ENCODE data around the gene SORBS1.

The SORBS1 gene

DNA sequence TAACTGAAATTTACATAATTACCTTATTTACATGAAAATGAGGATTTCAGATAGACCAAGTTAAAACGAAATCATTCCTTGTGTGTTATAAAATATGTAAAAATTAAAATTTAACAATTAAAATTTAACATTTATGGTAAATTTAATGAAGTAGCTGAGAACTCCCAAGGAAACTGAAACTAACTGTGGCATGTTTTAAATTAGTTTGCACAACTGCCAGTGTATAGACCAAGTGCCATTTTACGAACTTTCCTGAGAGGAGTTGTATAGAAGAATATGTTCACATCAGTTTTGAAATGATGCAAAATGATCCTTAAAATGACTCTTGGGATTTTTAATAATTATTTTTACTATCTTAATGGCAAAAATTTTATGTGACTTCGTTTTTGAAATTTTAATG, 293.9 kb downstream of the SORBS1 start:
- TF ChIP-seq RAD21 (IDR thresholded peaks at IDR 0.05; ENCODE audit: low read depth) = no peak
- no peak for TF ChIP-seq EP300 (IDR thresholded peaks at IDR 0.05; ENCODE audit: borderline replicate concordance)
- no peak for TF ChIP-seq TCF12 (IDR thresholded peaks at IDR 0.05; ENCODE audit: low read depth)
- no peak for TF ChIP-seq FOXM1 (IDR thresholded peaks at IDR 0.05; ENCODE audit: borderline replicate concordance, low read depth)
- no peak for TF ChIP-seq ZBTB7A (IDR thresholded peaks at IDR 0.05; ENCODE audit: low read depth)
- no peak for TF ChIP-seq CEBPB (IDR thresholded peaks at IDR 0.05)
- TF ChIP-seq CREB1 (IDR thresholded peaks at IDR 0.05; ENCODE audit: low read depth) = no peak
- no peak for TF ChIP-seq YY1 (IDR thresholded peaks at IDR 0.05; ENCODE audit: low read depth)
- no peak for TF ChIP-seq TAF1 (IDR thresholded peaks at IDR 0.05; ENCODE audit: low read depth)

DNA sequence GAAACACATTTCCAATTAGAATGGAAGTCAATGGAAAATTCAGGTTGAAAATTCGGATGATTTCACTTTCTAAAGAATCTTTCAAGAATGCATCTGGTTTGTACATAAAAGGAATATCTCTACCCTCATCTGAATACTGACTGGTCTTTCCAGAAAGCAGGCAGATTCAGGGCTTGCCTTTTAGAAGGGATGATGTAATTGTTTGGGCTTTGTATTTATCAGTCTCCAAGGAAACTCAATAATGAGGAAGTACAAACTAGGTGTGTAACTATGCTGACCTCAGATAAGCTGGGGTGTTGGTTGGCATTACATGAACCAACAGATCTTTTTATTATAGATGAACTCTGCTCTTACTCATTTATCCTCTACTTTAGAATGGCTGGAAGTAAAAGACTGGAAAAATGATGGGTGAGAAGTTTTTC, 294.5 kb downstream of the SORBS1 start:
- TF ChIP-seq CEBPB (IDR thresholded peaks at IDR 0.05) = 0 out of 2 replicates have a peak, but pooled peaks have one; percentile 18
- no peak for TF ChIP-seq EP300 (IDR thresholded peaks at IDR 0.05; ENCODE audit: borderline replicate concordance)
- TF ChIP-seq NFIC (IDR thresholded peaks at IDR 0.05) = 0 out of 2 replicates have a peak, but pooled peaks have one; percentile 7

DNA sequence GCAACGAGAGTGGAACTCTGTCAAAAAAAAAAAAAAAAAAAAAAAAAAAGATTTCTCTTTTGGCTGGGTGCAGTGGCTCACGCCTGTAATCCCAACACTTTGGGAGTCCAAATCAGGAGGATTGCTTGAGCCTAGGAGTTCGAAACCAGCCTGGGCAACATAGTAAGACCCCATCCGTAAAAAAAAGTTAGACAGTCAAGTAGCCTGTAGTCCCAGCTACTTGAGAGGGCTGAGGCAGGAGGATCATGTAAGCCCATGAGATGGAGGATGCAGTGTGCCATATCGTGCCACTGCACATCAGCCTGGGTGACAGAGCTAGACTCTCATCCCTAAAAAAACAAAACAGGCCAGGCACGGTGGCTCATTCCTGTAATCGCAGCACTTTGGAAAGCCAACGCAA, 295.6 kb downstream of the SORBS1 start:
- TF ChIP-seq EGR1 (IDR thresholded peaks at IDR 0.05) = no peak
- TF ChIP-seq TCF12 (IDR thresholded peaks at IDR 0.05; ENCODE audit: low read depth) = no peak
- no peak for TF ChIP-seq TAF1 (IDR thresholded peaks at IDR 0.05; ENCODE audit: low read depth)
- TF ChIP-seq, protein P1, sequence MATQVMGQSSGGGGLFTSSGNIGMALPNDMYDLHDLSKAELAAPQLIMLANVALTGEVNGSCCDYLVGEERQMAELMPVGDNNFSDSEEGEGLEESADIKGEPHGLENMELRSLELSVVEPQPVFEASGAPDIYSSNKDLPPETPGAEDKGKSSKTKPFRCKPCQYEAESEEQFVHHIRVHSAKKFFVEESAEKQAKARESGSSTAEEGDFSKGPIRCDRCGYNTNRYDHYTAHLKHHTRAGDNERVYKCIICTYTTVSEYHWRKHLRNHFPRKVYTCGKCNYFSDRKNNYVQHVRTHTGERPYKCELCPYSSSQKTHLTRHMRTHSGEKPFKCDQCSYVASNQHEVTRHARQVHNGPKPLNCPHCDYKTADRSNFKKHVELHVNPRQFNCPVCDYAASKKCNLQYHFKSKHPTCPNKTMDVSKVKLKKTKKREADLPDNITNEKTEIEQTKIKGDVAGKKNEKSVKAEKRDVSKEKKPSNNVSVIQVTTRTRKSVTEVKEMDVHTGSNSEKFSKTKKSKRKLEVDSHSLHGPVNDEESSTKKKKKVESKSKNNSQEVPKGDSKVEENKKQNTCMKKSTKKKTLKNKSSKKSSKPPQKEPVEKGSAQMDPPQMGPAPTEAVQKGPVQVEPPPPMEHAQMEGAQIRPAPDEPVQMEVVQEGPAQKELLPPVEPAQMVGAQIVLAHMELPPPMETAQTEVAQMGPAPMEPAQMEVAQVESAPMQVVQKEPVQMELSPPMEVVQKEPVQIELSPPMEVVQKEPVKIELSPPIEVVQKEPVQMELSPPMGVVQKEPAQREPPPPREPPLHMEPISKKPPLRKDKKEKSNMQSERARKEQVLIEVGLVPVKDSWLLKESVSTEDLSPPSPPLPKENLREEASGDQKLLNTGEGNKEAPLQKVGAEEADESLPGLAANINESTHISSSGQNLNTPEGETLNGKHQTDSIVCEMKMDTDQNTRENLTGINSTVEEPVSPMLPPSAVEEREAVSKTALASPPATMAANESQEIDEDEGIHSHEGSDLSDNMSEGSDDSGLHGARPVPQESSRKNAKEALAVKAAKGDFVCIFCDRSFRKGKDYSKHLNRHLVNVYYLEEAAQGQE (IDR thresholded peaks at IDR 0.05; ENCODE audit: low read depth) = no peak
- no peak for TF ChIP-seq CREB1 (IDR thresholded peaks at IDR 0.05; ENCODE audit: low read depth)
- TF ChIP-seq EP300 (IDR thresholded peaks at IDR 0.05; ENCODE audit: borderline replicate concordance) = no peak
- TF ChIP-seq ZBTB7A (IDR thresholded peaks at IDR 0.05; ENCODE audit: low read depth) = no peak
- TF ChIP-seq, protein P2, sequence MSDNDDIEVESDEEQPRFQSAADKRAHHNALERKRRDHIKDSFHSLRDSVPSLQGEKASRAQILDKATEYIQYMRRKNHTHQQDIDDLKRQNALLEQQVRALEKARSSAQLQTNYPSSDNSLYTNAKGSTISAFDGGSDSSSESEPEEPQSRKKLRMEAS (IDR thresholded peaks at IDR 0.05) = no peak
- no peak for TF ChIP-seq NFIC (IDR thresholded peaks at IDR 0.05)
- no peak for TF ChIP-seq RAD21 (IDR thresholded peaks at IDR 0.05; ENCODE audit: low read depth)
- TF ChIP-seq CEBPB (IDR thresholded peaks at IDR 0.05) = no peak
- TF ChIP-seq TEAD4 (IDR thresholded peaks at IDR 0.05) = no peak
- TF ChIP-seq YY1 (IDR thresholded peaks at IDR 0.05; ENCODE audit: low read depth) = no peak
- TF ChIP-seq, protein P3, sequence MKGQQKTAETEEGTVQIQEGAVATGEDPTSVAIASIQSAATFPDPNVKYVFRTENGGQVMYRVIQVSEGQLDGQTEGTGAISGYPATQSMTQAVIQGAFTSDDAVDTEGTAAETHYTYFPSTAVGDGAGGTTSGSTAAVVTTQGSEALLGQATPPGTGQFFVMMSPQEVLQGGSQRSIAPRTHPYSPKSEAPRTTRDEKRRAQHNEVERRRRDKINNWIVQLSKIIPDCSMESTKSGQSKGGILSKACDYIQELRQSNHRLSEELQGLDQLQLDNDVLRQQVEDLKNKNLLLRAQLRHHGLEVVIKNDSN (IDR thresholded peaks at IDR 0.05) = no peak
- TF ChIP-seq FOXM1 (IDR thresholded peaks at IDR 0.05; ENCODE audit: borderline replicate concordance, low read depth) = no peak

DNA sequence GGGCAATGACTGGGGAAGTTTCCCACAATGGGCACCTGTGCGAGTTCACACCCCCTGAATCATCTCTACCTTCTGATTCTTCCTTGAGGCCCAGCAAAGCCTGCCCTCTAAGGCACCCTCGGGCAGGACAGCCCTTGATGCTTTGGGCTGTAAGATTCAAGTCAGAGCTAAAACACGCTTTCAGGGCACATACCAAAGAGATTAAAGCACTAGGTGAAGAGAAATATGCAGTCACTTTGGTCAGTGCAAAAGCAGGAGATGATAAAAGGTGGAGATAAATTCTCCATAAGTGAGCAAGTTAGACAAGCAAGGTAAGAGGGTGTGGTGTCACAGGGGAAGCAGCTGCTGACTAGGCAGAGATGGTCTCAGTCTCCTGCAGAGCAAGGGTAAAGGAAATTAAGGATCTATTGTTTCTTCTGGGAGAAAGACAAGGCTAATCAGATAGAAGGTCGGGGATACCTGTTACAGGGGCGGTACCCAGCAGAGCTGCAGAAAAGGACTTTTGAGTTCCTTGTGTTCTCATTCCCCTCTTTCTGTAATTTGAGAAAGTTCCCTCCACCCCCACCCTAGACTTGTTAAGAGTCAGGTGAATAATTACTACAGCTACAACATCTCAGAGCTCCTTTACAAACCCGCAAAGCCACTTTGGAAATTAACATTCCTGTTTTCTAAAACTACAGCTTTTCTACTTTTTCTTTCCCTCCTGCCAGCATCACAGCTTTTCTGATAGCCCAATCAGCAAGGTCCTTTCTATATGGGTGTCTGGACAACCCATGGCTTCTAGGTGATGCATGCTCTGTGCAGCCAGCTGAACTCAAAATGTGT, 296.7 kb downstream of the SORBS1 start:
- 0 out of 2 replicates have a peak, but pooled peaks have one; percentile 14 for TF ChIP-seq TEAD4 (IDR thresholded peaks at IDR 0.05)
- TF ChIP-seq CEBPB (IDR thresholded peaks at IDR 0.05) = no peak
- TF ChIP-seq, protein P2 (IDR thresholded peaks at IDR 0.05) = no peak
- TF ChIP-seq TAF1 (IDR thresholded peaks at IDR 0.05; ENCODE audit: low read depth) = no peak

DNA sequence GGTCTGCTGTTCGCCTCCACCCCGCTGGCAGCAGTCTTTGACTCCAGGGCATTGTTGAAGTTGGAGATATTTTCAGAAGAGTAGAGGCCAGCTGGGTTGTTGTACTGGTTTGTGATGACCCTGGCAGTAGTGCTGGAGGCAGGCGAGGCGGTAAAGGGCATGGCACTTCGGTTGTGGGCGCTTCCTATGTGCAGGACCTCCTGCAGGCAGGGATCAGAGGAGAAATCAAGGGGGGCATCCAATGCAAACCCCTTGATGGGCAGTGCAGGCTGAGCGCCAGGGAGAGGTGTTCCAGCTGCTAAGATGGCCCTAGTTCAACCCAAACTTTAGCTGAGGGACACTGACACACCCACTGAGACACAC, 297.3 kb downstream of the SORBS1 start:
- TF ChIP-seq EP300 (IDR thresholded peaks at IDR 0.05; ENCODE audit: borderline replicate concordance) = no peak
- TF ChIP-seq NFIC (IDR thresholded peaks at IDR 0.05) = no peak
- TF ChIP-seq RAD21 (IDR thresholded peaks at IDR 0.05; ENCODE audit: low read depth) = no peak
- TF ChIP-seq TEAD4 (IDR thresholded peaks at IDR 0.05) = no peak
- TF ChIP-seq TCF12 (IDR thresholded peaks at IDR 0.05; ENCODE audit: low read depth) = no peak
- TF ChIP-seq FOXM1 (IDR thresholded peaks at IDR 0.05; ENCODE audit: borderline replicate concordance, low read depth) = no peak
- no peak for TF ChIP-seq CREB1 (IDR thresholded peaks at IDR 0.05; ENCODE audit: low read depth)
- TF ChIP-seq EGR1 (IDR thresholded peaks at IDR 0.05) = no peak
- no peak for TF ChIP-seq CEBPB (IDR thresholded peaks at IDR 0.05)
- TF ChIP-seq TAF1 (IDR thresholded peaks at IDR 0.05; ENCODE audit: low read depth) = no peak
- TF ChIP-seq, protein P2 (IDR thresholded peaks at IDR 0.05) = no peak
- TF ChIP-seq YY1 (IDR thresholded peaks at IDR 0.05; ENCODE audit: low read depth) = no peak
- TF ChIP-seq, protein P1 (IDR thresholded peaks at IDR 0.05; ENCODE audit: low read depth) = no peak
- TF ChIP-seq, protein P3 (IDR thresholded peaks at IDR 0.05) = no peak
- TF ChIP-seq ZBTB7A (IDR thresholded peaks at IDR 0.05; ENCODE audit: low read depth) = no peak

Data from Ishikawa (cell line).